ENCODE measurements around the gene APBA1.

DNA sequence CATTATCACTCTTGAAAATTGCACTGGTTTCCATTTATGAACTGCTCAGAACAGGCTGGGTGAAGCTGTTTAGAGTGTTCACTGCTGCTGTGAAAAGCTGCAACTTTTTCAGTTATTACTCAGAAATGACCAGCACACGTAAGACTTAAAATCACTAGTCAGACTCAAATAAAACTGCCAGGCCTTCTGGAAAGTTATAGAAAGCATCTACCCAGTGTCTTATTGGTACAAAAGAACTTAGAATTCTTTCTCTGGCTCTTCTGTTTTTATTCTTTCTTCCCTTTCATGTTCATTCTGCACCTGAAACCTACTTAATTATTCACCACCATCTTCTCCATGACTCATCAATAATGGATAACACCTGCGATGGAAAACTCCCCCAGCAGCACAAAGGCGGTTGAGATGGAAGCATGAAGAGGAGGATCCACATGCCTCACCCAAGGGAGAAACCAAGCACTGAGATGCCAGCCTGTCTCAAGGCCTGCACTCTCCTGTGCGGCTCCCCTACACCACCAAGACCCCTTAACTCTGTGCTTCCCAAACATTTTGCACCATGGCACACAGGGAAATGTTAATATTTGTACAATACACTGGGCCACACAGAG is 175.2 kb downstream of the APBA1 start:
- TF ChIP-seq POLR2A (IDR thresholded peaks at IDR 0.05; ENCODE audit: low read depth, low read length) (no peak), RFX5 (IDR thresholded peaks at IDR 0.05; ENCODE audit: low read depth, low read length) (no peak), RAD21 (IDR thresholded peaks at IDR 0.05; ENCODE audit: low read length) (no peak), FOS (IDR thresholded peaks at IDR 0.05; ENCODE audit: low read depth, low read length) (no peak)
- TF ChIP-seq, protein P1, sequence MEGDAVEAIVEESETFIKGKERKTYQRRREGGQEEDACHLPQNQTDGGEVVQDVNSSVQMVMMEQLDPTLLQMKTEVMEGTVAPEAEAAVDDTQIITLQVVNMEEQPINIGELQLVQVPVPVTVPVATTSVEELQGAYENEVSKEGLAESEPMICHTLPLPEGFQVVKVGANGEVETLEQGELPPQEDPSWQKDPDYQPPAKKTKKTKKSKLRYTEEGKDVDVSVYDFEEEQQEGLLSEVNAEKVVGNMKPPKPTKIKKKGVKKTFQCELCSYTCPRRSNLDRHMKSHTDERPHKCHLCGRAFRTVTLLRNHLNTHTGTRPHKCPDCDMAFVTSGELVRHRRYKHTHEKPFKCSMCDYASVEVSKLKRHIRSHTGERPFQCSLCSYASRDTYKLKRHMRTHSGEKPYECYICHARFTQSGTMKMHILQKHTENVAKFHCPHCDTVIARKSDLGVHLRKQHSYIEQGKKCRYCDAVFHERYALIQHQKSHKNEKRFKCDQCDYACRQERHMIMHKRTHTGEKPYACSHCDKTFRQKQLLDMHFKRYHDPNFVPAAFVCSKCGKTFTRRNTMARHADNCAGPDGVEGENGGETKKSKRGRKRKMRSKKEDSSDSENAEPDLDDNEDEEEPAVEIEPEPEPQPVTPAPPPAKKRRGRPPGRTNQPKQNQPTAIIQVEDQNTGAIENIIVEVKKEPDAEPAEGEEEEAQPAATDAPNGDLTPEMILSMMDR (conservative IDR thresholded peaks at IDR 0.05; ENCODE audit: low read depth, low read length) = no peak
- TF ChIP-seq, protein P2, sequence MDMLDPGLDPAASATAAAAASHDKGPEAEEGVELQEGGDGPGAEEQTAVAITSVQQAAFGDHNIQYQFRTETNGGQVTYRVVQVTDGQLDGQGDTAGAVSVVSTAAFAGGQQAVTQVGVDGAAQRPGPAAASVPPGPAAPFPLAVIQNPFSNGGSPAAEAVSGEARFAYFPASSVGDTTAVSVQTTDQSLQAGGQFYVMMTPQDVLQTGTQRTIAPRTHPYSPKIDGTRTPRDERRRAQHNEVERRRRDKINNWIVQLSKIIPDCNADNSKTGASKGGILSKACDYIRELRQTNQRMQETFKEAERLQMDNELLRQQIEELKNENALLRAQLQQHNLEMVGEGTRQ (IDR thresholded peaks at IDR 0.05; ENCODE audit: low read depth, low read length) = no peak

All from IMR-90 (cell line).